PC-9 (cell line): ENCODE measurements around the gene ID1.

Experiments used
- CTCF ChIP-seq: fragments of 200-600 bp; sonication (generic); conservative IDR thresholded peaks from 2 replicates; pipeline ENCODE4 v1.6.1; 2017; ENCODE audit warnings: mixed run types, antibody characterized with exemption, mild to moderate bottlenecking, moderate library complexity
- EZH2 ChIP-seq: fragments of 200-600 bp; sonication (generic); IDR thresholded peaks from 2 replicates; pipeline ENCODE4 v1.8.0; 2017; ENCODE audit warnings: antibody characterized with exemption, low read depth

GRCh38 chr20:31644701-31645100 lies 39.6 kb downstream of the ID1 start:
- TF ChIP-seq CTCF (no peak), EZH2 (no peak)
